Bone marrow (tissue), 2 donors: ENCODE data around the gene PSMD2.
"Not testable (repeated sequence)": the region's sequence is repeated elsewhere in the genome, so short reads cannot be mapped to it uniquely, and the experiment has no call there.

ENCODE experiments used
- DNase-seq, 2 donors: peaks; one replicate each; lab custom pipeline; 2025; lab: John Stamatoyannopoulos, UW

Gene PSMD2

DNA sequence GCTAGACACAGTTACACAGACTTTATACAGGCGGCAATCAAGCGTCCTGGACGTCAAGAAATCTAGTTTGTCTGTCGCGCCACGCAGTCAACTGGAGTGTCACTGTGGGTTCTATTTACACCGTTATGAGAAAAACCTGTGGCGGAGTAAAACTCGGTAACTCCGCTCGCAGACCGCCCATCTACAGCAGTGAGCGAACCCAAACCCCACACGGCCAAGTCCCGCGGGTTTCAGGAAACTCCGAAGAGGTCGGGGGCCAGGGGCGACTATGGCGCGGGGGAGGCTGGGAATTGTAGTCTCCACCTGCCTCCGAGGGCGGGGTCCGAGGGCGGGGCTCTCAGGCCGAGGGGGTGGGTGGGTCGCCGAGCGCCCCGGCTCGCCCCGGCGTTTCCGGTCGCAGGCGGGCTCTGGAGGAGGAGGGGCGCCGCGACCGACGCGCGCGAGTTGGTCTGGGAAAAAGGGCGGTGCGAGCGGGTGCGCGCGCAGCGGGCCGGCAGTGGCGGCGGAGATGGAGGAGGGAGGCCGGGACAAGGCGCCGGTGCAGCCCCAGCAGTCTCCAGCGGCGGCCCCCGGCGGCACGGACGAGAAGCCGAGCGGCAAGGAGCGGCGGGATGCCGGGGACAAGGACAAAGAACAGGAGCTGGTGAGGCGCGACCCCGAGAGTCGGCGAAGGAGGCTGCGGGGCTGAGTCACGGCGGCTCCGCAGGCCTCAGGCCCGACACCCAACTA is at the start of gene PSMD2:
Gene PSMD2, plus strand, starts transcription at position 483 of the 729 bp plus-strand sequence. Its CDS starts 26 bp downstream, at position 509.
- DNase-seq: peak; percentile 84 to 91

DNA sequence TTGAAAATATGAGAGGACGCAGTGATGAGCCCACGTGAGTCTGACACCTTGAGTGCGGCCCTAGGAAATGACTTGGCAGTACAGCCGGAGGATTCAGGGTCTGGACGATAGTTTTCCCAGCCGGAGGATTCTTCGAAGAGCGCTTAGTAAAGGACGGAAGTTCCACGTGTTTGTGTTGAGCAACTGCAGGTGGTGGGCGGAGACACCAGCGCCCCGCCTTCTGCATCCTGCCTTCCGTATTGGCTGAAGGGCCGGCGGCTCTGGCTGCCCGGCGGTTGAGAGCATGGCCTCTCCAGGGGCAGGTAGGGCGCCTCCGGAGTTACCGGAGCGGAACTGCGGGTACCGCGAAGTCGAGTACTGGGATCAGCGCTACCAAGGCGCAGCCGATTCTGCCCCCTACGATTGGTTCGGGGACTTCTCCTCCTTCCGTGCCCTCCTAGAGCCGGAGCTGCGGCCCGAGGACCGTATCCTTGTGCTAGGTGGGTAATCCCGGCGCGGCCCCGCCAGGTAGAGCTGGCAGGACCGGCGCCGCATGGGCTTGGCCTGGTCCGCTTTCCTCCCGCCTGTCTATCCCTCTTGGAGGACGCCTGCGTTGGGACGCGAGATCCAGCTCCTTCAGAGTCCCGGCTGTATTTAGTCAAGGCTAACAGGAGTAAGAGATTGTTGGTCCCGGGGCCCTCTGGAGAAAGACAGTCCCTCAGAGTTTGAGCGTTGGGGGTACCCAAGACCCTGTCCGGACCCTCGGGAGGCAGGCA is 49.5 kb upstream of the PSMD2 start, which contains the start of gene EEF1AKMT4:
Gene EEF1AKMT4, plus strand, starts transcription at position 261 of the 755 bp plus-strand sequence. Its CDS starts 23 bp downstream, at position 284.
- DNase-seq: peak; percentile 83 to 93

DNA sequence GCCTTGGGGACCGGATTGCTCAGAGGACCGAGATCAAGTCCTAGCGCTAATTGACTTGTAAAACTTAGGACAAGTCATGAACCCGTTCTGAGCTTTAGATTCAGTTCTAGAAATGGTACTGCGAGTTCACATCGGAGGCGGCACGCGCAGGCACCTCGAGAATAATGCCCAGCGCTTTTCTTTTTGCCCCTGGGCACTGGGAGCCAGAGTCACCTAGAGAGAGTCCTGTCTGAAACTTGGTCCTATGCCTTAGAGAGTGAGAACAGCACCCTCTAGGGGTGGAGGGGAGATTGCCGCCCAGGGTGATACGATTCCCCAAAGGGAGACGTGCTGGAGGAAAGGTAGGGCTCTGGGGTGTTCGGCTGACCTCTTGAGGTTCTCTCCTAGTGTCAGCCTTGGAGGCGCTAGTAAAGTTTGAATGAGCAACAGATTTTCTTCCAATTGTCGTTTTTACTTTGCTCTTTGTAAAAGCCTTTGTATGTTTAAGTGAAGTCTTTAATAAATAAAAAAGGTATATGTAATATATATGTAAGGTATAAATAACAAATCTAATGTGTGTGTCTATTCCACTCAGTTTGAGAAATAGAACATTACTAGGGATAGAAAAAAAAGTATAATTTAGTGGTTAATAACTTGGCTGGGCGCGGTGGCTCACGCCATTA is 48.7 kb upstream of the PSMD2 start:
- peak; percentile 50 to 84 for DNase-seq

DNA sequence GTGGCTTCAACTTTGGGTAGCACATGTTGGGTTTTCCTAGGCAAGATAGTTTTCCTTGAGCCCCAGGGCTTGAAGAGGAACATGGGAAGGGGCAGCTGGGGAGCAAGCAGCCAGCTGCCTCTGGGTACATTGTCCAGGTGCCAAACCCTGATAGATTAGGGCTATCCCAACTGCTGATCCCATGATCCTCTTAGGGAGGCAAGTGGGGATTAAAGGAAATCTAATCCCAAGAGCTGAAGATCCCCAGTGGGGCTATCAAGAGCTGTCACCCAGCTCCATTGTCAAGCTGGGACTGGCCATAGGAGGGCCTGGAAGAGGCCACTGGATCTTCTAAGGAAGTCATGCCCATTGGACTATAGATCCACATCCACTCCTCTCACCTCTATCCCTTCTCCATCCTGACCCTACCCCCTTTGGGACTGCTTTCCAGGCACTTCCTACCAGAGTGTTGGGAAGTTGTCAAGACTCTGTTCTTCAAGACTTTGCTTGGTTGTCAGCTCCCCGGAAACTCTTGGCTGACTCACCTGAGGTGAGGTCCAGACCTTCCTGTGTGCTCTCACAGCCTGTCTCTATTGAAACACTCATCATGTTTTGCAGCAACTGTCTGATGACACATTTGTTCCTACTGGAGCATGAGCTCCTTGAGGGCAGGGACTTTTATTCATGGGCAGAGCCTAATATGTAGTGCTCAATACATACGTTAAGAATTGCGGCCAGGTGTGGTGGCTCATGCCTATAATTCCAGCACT is 43.6 kb upstream of the PSMD2 start:
- no peak for DNase-seq

DNA sequence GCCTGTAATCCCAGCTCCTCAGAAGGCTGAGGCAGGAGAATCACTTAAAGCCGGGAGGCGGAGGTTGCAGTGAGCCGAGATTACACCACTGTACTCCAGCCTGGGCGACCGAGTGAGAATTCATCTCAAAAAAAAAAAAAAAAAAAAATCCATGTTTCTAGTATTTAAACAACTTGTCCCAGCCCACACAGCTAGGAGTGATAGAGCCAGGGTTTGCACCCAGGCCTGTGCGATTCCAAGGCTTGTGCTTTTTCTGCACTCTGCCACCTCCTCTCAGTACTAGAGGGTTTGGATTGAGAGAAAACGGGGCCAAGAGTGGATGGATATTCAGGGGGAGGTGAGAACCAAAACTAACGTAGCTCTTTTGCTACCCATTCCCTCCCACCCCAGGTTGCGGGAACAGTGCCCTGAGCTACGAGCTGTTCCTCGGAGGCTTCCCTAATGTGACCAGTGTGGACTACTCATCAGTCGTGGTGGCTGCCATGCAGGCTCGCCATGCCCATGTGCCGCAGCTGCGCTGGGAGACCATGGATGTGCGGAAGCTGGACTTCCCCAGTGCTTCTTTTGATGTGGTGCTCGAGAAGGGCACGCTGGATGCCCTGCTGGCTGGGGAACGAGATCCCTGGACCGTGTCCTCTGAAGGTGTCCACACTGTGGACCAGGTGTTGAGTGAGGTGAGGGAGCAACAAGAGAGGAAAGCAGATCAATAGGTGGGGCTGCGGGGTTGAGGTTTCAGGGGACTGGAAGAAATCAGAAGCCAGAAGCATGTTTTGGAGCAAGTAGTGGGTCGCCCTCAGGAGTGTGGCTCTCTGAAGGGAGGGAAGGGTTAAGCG is 41.7 kb upstream of the PSMD2 start:
- DNase-seq: no peak

DNA sequence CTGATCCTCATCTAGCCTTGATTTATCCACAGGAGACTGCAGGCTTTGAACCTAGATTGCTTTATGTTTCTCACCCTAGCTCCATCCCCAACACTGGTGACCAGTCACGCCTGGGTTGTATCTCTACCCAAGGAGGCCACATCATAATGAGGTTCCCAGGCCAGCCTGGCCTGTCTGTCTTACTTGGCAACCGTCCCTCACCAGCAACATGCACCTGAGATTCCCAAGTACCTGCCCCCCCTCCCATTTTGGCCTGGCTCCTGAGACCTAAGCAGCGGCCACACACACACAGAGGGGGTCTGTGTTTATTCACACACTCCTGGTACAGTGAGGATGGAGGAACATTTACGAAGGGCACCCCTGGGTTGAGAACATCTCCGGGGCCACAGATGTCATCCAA is 40.1 kb upstream of the PSMD2 start:
- no peak for DNase-seq

DNA sequence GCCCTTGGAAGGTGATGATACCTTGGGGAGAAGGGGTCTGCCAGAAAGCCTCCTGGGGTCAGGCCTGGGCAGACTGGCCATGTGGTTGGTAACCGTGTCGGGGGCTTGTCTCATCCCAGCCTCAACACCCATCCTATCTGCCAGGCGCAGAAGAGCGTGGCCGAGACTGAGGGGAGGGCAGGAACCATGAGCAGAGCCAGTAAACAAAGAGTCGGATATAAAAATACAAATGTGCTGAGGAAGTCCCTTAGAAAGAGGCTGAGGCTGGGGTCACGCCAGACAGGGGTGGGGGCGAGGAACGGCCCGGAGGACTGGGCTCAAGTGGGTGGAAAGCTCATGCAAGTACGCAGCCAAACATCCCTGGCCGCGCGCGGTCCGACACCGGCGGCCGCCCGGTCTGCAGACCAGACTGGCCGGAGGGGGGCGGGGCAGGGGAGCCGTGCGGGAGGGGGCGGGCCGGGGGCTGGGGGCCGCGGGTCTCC is 39.6 kb upstream of the PSMD2 start:
- DNase-seq: no peak

DNA sequence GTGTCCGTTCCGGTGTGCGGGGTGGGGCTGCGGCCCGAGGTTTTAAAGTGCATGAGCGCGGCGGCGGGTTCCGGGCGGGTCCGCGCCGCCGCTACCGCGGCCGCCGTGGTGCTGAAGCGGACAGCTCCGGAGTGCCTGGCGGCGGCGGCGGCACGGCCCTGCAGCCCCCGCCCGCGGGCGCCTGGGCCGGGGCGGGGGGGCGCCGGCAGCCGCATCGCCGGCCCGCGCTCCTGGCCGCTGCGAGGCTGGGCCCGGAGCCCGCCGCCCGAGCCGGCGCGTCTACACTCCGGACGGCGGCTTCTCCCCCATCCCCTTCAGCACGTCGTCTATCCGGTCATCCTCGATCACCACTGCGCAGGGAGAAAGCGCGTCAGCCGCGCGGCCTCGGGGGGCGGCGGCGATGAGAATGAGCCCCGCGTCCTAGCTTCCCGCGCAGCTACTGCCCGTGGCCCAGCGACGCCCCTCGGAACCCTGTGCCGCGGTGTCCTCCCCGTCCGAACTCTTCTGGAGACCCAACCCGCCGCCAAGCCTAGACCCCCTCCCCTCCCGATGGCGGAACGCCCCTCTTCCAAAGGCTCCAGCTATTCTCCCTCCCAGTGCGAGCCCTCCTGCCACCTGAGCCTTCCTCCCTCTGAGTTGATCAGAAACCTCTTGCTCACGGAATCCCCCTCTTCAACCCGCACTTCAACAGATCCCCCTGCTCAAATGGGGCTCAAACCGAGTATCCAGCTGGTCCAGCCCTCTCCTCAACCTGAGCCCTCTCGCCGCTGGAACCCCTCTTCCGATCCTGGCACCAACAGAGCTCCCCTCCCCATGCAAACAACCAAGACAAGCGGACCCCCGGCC is 38.9 kb upstream of the PSMD2 start:
- DNase-seq: no peak

DNA sequence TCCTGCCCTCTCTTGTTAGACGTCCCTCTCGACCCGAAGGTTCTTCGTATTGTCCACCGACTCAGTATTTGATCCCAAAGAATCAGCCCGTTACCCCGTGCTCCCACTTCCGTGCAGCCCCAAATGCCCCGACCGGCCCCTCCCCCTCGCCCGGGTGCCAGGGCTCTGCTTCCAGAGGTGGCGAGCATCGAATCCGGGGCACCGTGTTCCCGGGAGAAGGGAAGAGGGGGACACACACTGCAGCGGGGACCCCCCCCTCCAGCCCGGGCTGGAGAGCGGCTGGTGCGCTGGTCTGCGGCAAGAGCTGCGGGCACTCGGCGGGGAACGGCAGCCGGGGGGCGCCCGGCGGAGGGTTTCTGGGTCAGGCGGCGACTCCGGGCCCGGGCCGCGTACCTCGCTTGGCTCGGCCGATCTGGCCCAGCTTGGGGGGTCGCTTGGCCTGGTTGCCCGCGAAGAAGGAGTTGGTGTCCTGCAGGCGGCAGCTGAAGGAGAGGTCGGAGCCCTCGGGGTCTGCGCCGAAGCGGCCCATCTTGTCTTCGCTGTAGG is 38.2 kb upstream of the PSMD2 start:
- DNase-seq: no peak

DNA sequence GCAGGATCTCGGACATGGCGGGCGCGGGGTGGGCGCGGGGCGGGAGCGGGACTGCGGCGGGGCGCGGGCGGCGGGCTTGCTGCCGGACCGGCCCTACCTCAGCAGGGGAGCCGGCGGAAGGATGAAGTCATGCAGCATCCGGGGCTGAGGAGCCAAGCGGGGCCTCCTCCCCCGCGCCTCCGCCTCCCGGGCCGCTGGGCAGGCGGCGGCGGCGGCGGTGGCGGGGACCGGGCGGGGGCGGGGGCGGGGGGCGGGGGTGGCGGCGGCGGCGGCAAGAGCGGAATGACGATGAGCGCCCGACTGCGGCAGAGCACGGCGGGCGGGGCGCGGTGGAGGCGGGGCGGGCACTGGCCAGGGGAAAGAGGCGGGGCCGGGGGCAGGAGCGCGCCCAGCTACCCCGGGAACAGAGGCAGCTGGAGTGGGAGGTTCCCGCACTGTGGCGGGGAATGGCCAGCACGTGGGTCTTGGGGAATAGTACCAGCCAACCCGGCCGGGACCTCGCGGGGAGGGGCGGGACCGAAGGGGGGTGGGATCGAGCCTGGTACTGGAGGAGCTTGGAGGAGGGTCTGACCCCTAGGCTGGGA is 37.7 kb upstream of the PSMD2 start, which contains the start of gene CAMK2N2:
Gene CAMK2N2, minus strand, starts transcription at position 284 of the 584 bp plus-strand sequence. Its CDS starts 268 bp downstream, at position 16.
- DNase-seq: no peak

DNA sequence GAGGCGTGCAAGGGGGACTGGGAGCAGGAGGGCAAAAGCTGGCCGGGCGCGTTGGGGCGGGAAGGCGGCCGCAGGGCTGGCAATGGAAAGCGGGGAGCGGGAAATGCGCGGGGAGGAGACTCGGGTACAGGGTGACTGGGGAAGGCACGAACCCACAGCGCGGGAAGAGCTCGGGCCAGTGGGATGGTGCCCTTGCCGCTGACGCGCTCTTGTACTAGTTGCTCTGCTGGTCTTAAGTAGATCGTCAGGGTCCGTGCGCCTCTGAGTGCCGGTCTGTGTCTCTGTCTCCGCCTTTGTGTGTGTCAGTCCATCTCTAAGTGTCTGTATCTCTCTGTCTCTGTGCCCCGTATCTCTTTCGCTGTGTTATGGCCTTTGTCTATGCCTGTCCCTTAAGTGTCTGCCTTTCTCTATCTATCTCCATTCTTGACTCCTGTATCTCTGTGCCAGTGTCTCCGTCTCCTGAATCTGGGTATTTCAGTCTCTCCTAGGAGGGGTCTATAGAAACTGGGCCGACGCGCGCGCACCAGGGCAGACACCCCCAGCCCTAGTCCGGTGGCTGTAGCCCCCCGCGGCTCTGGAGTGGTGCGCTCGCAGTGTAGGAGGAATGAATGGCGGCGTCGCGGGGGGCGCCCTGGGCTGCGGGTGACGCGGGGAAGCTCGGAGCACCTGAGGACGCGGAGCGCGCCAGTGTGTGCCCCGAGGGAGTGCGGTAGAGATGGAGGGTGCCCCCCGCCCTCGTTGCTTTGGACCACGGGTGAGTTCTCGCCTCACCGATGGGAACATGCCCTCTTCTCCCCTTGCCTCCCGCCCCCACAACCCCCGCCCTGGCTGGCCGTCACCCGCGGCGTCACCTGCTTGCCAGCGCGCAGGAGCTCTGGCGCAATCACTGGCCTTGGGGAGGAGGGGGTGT is 36.9 kb upstream of the PSMD2 start:
- DNase-seq: no peak

DNA sequence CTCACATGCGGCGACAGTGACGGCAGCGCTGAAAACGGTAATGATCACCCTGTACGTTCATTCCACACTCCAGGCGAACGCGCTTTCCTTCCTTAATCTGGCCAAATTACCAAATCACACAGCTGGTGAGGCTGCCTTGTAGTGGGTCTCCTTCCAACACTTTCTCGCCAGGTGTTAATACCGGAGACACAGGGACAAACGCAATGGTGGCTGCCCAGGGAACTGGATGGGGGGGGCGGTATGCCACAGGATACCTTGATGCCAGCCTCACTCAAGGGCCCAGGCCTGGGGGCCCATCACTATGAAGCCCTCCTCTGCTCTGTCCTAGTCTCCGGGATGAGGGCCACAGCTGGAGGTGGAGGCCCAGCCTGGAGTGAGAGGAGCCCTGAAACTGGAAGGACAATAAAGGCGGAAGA is 36.3 kb upstream of the PSMD2 start:
- DNase-seq: no peak

DNA sequence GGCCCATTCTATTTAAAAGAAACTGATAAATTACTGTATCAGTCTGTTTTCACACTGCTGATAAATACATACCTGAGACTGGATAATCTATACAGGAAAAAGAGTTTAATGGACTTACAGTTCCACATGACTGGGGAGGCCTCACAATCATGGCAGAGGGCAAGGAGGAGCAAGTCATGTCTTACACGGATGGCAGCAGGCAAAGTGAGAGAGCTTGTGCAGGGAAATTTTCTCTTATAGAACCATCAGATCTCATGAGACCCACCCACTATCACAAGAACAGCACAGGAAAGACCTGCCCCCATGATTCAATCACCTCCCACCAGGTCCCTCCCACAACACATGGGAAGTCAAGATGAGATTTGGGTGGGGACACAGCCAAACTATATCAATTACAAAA is 31.8 kb upstream of the PSMD2 start:
- not testable (repeated sequence) for DNase-seq

DNA sequence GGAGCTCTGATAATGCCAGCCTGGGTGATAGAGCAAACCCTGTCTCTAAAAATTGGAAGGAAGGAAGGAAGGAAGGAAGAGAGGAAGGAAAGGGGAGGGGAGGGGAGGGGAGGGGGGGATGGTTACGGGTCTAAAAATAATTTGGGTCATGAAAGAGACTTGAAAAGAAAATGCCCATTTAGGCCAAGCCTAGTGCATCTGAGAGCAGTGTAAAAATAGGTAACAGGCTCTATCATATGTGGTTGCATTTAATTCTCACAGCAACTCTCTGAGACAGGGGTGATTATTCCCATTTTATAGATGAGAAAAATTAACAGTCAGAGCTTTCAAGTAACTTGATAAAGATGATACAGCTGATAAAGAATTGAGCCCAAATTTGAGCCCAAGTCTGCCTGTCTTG is 26.8 kb upstream of the PSMD2 start:
- no peak for DNase-seq

DNA sequence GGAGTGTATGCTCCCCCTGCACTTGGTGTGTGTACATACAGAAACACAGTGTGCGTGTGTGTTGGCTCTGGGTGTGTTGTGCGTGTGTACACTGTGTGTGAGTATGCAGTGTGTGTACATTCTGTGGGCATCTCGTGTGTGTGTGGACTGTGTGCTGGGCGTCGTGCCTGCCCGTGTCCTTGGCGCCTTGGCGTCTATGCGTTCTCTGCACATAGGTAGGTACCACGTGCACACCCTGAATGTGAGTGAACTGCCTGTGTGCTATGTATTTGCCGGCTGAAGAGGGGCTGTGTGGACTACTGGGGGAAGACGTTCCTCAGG is 23.7 kb upstream of the PSMD2 start:
- no peak for DNase-seq

DNA sequence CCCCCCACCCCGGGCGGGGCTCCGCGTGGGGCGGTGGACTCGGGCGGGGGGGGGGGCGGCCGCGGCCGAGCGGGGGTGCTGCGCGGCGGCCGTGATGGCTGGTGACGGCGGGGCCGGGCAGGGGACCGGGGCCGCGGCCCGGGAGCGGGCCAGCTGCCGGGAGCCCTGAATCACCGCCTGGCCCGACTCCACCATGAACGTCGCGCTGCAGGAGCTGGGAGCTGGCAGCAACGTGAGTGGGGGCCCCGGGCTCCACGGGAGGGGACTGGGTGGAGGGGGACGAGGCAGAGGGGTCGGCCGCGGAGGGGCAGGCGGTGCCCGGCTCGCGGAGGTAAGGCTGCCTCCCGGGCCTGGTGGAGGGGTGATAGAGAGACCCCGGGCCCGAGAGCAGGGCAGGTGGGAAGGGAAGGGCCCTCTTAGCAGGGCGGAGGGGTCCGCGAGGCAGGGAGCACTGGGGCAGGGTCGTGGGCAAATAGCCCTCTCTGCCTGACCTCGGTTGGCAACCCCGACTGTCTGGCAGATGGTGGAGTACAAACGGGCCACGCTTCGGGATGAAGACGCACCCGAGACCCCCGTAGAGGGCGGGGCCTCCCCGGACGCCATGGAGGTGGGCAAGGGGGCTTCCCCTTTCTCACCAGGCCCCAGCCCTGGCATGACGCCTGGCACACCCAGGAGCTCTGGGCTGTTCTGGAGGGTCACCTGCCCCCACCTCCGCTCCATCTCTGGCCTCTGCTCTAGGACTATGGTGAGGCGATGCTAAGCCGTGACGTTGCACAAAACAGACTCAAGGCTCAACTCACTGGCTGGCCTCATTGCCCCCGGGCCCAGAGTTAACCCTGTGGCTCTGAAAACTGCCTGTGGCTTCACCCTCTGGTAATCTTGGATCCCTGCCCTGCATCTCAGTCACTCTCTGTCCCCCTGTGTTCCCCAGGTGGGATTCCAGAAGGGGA is 22.8 kb upstream of the PSMD2 start, which contains the start of gene ECE2:
Gene ECE2, plus strand, starts transcription at position 62 of the 950 bp plus-strand sequence. Its CDS starts 132 bp downstream, at position 194.
- no peak for DNase-seq

DNA sequence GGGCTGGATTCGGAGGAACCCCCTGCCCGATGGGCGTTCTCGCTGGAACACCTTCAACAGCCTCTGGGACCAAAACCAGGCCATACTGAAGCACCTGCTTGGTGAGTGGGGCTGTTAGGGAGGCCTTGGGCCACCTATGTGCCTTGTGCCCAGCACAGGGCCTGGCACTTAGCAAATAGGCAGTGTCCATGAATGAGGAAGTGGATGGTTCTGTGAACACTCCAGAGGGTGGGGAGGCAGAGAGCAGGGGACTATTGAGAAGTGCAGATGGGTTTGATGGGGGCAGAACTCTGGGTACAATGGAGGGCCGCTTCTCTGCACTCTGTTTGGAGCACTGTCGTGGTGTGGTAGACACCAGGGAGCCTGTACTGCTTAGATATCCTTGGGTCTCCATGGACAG is 21.7 kb upstream of the PSMD2 start:
- DNase-seq: no peak
